ENCODE results near the gene SUSD2.
"Not testable (repeated sequence)": the region's sequence is repeated elsewhere in the genome, so short reads cannot be mapped to it uniquely, and the experiment has no call there.

The SUSD2 gene

GRCh38 chr22:24189249-24190158 is 8.2 kb downstream of the SUSD2 start:
- DNase-seq (ENCODE audit: low spot score) = peak; percentile 46

GRCh38 chr22:24190159-24190540 is 8.9 kb downstream of the SUSD2 start:
- DNase-seq (ENCODE audit: low spot score) = no peak

- no peak for DNase-seq (ENCODE audit: low spot score)
Observed at GRCh38 chr22:24190596-24191208, 9.4 kb downstream of the SUSD2 start.

- no peak for DNase-seq (ENCODE audit: low spot score)
Observed at GRCh38 chr22:24191381-24191841, 10.1 kb downstream of the SUSD2 start.

- DNase-seq (ENCODE audit: low spot score) = no peak
Observed at GRCh38 chr22:24191893-24192292, 10.6 kb downstream of the SUSD2 start.

GRCh38 chr22:24198682-24199052 is 17.4 kb downstream of the SUSD2 start:
- DNase-seq (ENCODE audit: low spot score) = no peak

GRCh38 chr22:24200619-24201212 is 19.4 kb downstream of the SUSD2 start:
- peak; percentile 67 for DNase-seq (ENCODE audit: low spot score)

GRCh38 chr22:24201681-24202614 is 20.7 kb downstream of the SUSD2 start:
- DNase-seq (ENCODE audit: low spot score) = peak; percentile 32

GRCh38 chr22:24203856-24204255 is 22.6 kb downstream of the SUSD2 start:
- not testable (repeated sequence) for DNase-seq (ENCODE audit: low spot score)

- DNase-seq (ENCODE audit: low spot score) = peak; percentile 29
Observed at GRCh38 chr22:24205438-24206195, 24.3 kb downstream of the SUSD2 start.

GRCh38 chr22:24206460-24207263 is 25.4 kb downstream of the SUSD2 start:
- not testable (repeated sequence) for DNase-seq (ENCODE audit: low spot score)

- no peak for DNase-seq (ENCODE audit: low spot score)
Observed at GRCh38 chr22:24207264-24208011, 26.2 kb downstream of the SUSD2 start.

GRCh38 chr22:24208012-24208749 is 26.9 kb downstream of the SUSD2 start:
- peak; percentile 77 for DNase-seq (ENCODE audit: low spot score)

GRCh38 chr22:24209016-24209415 is 27.7 kb downstream of the SUSD2 start:
- DNase-seq (ENCODE audit: low spot score) = no peak

GRCh38 chr22:24209687-24210086 is 28.4 kb downstream of the SUSD2 start:
- no peak for DNase-seq (ENCODE audit: low spot score)

GRCh38 chr22:24210409-24210808 is 29.1 kb downstream of the SUSD2 start:
- DNase-seq (ENCODE audit: low spot score) = not testable (repeated sequence)

- not testable (repeated sequence) for DNase-seq (ENCODE audit: low spot score)
Observed at GRCh38 chr22:24211716-24212115, 30.4 kb downstream of the SUSD2 start.

GRCh38 chr22:24213111-24213510 is 31.8 kb downstream of the SUSD2 start:
- DNase-seq (ENCODE audit: low spot score) = not testable (repeated sequence)

Data from SW480 (cell line).